Measurements from ENCODE around the gene GJD3. TPM values are rescaled to one million over a fixed set of nuclear protein-coding genes. Genes with fewer than 3 reads are reported as not detected.

The GJD3 gene
- total RNA-seq, 2 donors from 2014 or later: 0.82 to 5.3 TPM

DNA sequence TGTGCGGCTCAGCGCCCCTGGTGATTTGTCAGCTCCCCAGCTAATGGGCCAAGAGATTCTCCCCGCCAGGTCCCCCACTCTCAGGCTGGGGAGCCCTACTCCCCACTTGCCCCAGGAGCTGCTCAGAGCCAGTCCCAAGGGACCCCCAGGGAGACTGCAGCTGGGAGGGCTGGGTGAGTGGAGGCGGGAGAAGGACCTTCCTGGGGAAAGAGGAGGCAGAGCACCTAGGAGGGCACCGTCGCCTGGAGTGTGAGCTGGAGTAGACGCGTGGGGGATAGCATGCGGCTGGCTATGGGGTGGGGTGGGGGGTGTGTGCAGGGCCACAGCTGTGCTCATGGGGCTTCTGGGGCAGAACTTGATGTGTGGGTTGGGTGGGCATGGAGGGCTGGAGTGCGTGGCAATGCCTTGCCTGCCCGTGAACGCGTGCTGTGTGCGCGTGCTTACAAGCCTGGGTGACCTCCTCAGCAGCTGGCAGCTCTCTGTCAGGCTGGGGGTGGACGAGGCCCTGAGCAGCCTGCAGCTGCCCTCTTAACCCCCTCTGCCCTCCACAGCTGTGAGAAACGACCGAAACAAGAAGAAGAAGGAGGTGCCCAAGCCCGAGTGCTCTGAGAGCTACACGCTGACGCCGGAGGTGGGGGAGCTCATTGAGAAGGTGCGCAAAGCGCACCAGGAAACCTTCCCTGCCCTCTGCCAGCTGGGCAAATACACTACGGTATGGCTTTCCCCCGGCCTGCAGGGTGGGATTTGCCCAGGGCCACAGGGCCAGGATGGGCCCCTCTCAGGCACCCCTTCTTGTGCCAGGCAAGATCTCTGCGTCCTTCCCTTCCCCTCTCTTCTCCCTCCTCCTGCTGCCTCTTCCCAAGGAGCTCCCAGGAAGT is 12.9 kb downstream of the GJD3 start:
- Histone ChIP-seq H3K27ac (no peak overlapping the region), H3K36me3 (no peaks in the 10 kb centered on the region), H3K4me1 (replicated peaks) (peaks cover 31% of the 10 kb centered on the region), H3K9me3 (no peaks in the 10 kb centered on the region), H3K27me3 (replicated peaks; ENCODE audit: insufficient read depth) (no peaks in the 10 kb centered on the region), H3K4me3 (no peak overlapping the region)
- TF ChIP-seq POLR2A (IDR thresholded peaks at IDR 0.05): no peak
- TF ChIP-seq, protein P1, sequence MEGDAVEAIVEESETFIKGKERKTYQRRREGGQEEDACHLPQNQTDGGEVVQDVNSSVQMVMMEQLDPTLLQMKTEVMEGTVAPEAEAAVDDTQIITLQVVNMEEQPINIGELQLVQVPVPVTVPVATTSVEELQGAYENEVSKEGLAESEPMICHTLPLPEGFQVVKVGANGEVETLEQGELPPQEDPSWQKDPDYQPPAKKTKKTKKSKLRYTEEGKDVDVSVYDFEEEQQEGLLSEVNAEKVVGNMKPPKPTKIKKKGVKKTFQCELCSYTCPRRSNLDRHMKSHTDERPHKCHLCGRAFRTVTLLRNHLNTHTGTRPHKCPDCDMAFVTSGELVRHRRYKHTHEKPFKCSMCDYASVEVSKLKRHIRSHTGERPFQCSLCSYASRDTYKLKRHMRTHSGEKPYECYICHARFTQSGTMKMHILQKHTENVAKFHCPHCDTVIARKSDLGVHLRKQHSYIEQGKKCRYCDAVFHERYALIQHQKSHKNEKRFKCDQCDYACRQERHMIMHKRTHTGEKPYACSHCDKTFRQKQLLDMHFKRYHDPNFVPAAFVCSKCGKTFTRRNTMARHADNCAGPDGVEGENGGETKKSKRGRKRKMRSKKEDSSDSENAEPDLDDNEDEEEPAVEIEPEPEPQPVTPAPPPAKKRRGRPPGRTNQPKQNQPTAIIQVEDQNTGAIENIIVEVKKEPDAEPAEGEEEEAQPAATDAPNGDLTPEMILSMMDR (IDR thresholded peaks at IDR 0.05): no peak
- TF ChIP-seq POLR2AphosphoS5 (IDR thresholded peaks at IDR 0.05): no peak
- intact Hi-C loops (cut with DNase I): no loop called here
- WGBS: 80% methylated on average over 27 of the region's 27 CpGs
- DNase-seq (ENCODE audit: low spot score): no peak

DNA sequence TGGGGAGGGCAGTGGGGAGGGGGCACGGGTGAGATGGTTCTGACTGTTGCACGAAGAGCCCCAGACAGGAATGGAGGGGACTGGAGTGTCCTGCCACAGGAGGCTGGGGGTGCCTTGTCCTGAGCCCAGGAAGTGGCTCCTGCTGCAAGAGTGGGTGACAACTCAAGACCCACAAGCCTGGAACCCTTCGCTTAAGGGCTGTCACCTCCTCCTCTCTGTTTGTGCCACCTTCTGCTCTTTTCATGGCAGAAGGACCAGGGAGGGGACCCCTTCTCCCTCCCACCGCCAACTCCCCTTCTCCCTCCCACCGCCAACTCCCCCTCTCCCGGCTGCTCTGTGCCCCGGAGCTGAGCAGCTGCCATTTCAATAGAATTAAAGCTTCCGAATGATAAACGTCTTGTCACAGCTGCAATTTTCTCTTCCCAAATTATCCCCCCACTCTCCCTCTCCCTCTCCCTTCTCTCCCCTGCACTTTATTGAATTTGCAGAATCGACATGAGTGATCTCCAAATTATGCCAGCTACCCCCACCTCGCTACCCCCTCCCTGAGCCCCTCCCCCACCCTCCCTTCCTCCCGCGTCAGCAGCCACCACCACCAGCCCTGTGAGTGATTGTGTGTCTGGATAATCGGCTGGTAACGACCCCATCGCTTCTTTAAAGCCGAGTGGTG is 13.7 kb downstream of the GJD3 start:
- H3K9me3 ChIP-seq: no peaks in the 10 kb centered on the region
- intact Hi-C loops (cut with DNase I): no loop called here
- TF ChIP-seq, protein P1 (IDR thresholded peaks at IDR 0.05): no peak
- TF ChIP-seq POLR2AphosphoS5 (IDR thresholded peaks at IDR 0.05): no peak
- no peak for TF ChIP-seq POLR2A (IDR thresholded peaks at IDR 0.05)
- no peak overlapping the region for H3K4me3 ChIP-seq
- H3K36me3 ChIP-seq: no peaks in the 10 kb centered on the region
- H3K4me1 ChIP-seq (replicated peaks): peaks cover 38% of the 10 kb centered on the region
- no peaks in the 10 kb centered on the region for H3K27me3 ChIP-seq (replicated peaks; ENCODE audit: insufficient read depth)
- no peak for DNase-seq (ENCODE audit: low spot score)
- 54% methylated on average over 17 of the region's 17 CpGs for WGBS
- no peak overlapping the region for H3K27ac ChIP-seq

DNA sequence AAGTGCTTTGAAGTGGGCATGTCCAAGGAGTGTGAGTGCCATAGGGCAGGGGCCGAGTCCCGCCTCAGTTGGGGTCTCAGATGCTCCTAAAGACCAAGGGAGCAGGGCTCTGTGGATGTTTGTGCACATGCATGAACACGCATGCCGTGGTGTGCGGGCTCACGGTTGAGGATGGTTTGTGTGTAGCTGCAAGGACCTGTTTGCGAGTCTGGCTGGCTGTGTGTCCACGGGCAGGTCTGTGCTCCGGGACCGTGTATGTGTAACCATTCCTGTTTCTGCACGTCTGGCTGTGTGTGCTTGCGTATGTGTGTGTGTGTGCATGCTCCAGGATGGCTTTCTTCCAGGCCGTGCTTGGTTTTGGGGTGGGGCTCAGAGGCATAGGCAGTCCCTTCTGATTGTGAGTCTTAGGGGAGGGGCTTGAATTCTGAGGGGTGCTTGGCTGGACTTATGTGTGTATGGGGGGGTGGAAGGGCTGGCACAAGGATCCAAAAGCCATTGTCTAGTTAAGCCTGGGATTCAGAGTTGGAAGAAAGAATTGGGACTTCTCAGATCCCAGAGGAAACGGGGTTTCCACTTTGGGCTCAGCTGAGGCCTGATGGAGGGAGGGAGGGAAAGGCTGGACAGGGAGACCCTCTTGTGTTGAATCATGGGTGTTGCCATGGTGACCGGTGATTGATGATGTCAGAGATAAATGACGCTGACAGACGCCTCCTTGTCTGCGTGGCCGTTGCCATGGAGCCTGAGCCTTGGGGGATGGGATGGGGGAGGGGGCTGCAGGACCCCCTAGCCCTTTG is 14.4 kb downstream of the GJD3 start:
- Histone ChIP-seq H3K4me3 (no peak overlapping the region), H3K36me3 (no peaks in the 10 kb centered on the region), H3K27me3 (replicated peaks; ENCODE audit: insufficient read depth) (no peaks in the 10 kb centered on the region), H3K4me1 (replicated peaks) (peaks cover 43% of the 10 kb centered on the region), H3K9me3 (no peaks in the 10 kb centered on the region), H3K27ac (no peak overlapping the region)
- 28% methylated on average over 19 of the region's 19 CpGs for WGBS
- TF ChIP-seq, protein P1 (IDR thresholded peaks at IDR 0.05): no peak
- TF ChIP-seq POLR2A (IDR thresholded peaks at IDR 0.05) (no peak), POLR2AphosphoS5 (IDR thresholded peaks at IDR 0.05) (no peak)
- intact Hi-C loops (cut with DNase I): loop anchor here (5.0 kb wide), 1 partner anchor 38 kb away; no protein-coding TSS in a partner anchor
- DNase-seq (ENCODE audit: low spot score): peak; percentile 42

DNA sequence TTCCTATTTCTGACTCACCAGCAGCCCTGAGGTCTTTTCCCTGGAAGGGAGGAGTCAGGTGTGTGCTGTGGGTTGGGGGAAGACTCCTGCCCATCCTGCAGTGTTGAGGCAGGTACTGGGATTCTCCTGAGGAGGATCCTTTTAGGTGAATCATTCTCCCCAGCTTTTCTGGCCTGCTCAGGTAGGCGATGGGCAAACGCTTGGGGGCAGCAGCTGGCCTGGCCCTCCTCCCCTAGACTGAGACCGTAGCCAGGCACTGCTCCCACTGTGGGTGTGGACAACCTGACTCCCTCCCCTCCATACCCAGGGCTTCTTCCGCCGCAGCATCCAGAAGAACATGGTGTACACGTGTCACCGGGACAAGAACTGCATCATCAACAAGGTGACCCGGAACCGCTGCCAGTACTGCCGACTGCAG is 15.1 kb downstream of the GJD3 start:
- Histone ChIP-seq H3K27ac (peak overlapping the region; percentile 48 to 98), H3K4me1 (replicated peaks) (peaks cover 43% of the 10 kb centered on the region), H3K4me3 (no peak overlapping the region), H3K9me3 (no peaks in the 10 kb centered on the region), H3K27me3 (replicated peaks; ENCODE audit: insufficient read depth) (no peaks in the 10 kb centered on the region), H3K36me3 (no peaks in the 10 kb centered on the region)
- TF ChIP-seq POLR2AphosphoS5 (IDR thresholded peaks at IDR 0.05): peak; percentile 25
- no peak for TF ChIP-seq POLR2A (IDR thresholded peaks at IDR 0.05)
- TF ChIP-seq, protein P1 (IDR thresholded peaks at IDR 0.05): no peak
- no peak for DNase-seq (ENCODE audit: low spot score)
- intact Hi-C loops (cut with DNase I): loop anchor here (5.0 kb wide), 1 partner anchor 37 kb away; no protein-coding TSS in a partner anchor
- WGBS: 17% methylated on average over 10 of the region's 10 CpGs

Data from prostate gland (tissue), 2 donors.